Muscle of leg (tissue), 16 donors: ENCODE results near the gene FADS6. TPM values are rescaled to one million over a fixed set of nuclear protein-coding genes. Genes with fewer than 3 reads are reported as not detected.

Experiments
- DNase-seq: peaks from one replicate; pipeline ENCODE4 v3.0.0; 2013
- H3K27ac ChIP-seq: one replicate; pipeline ENCODE4 v1.5.1; 2013; ENCODE audit warnings: mild to moderate bottlenecking, low read length, control low read depth
- H3K27me3 ChIP-seq: one replicate; pipeline ENCODE4 v1.6.1; 2013; ENCODE audit warnings: low read length; ENCODE audit not compliant: control insufficient read depth, insufficient read depth
- H3K36me3 ChIP-seq: one replicate; pipeline ENCODE4 v1.6.1; 2013; ENCODE audit warnings: low read length; ENCODE audit not compliant: control insufficient read depth, insufficient read depth
- H3K4me1 ChIP-seq: one replicate; pipeline ENCODE4 v1.6.1; 2013; ENCODE audit warnings: low read length; ENCODE audit not compliant: control insufficient read depth, insufficient read depth
- H3K4me3 ChIP-seq: one replicate; pipeline ENCODE4 v1.5.1; 2013; ENCODE audit warnings: low read length, control low read depth
- H3K9me3 ChIP-seq: replicated peaks from 2 replicates; pipeline ENCODE4 v1.6.1; 2013; ENCODE audit warnings: low read depth, low read length; ENCODE audit not compliant: control insufficient read depth
- WGBS: methylation state at CpG from one replicate; pipeline ENCODE4 v1.1.5; 2013; ENCODE audit warnings: missing lambda C conversion rate; ENCODE audit not compliant: insufficient coverage; 5-methylcytosine and 5-hydroxymethylcytosine counted together
- long read RNA-seq, 11 donors: transcript quantifications; one replicate each; lab custom pipeline, GENCODE V29; 2026
- polyA plus RNA-seq, 8 donors: library from polyadenylated mRNA; unstranded; fragments of 120-200 nt; gene quantifications; one replicate each; pipeline versions ENCODE4 v1.2.1 to v1.2.3, GENCODE V29; 2013; ENCODE audit warnings: inconsistent platforms in 1 of 8, low replicate concordance in 1 of 8; ENCODE audit not compliant: insufficient read length in 8 of 8, insufficient read depth in 1 of 8
- total RNA-seq: library from RNA; stranded (reverse); fragments of 120-200 nt; gene quantifications from one replicate; pipeline ENCODE4 v1.2.4, GENCODE V29; 2013

FADS6 gene, protein sequence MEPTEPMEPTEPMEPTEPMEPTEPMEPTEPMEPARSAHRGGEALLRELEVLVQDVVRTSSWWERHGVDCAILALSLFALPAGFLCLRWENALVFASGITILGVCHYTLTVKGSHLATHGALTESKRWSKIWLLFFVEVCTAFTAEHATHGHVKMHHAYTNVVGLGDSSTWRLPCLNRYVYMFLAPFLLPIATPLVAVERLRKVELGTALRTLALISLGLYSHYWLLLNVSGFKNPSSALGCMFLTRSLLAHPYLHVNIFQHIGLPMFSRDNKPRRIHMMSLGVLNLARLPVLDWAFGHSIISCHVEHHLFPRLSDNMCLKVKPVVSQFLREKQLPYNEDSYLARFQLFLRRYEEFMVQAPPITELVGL
- total RNA-seq (not detected), polyA plus RNA-seq (under 1 TPM in 5 of 8 donors, not detected in 3; 0.07 to 0.56 (median 0.09) TPM)
- long read RNA-seq, donor 1 = 0 reads
- long read RNA-seq, donor 2 = 0 reads
- long read RNA-seq, donor 3 = 0 reads
- long read RNA-seq, donor 4 = 0 reads
- long read RNA-seq, donor 5 = 0 reads
- long read RNA-seq, donor 6 = 0 reads
- long read RNA-seq, donor 7 = 0 reads
- long read RNA-seq, donor 8 = 0 reads
- long read RNA-seq, donor 9 = 0 reads
- long read RNA-seq, donor 10 = 0 reads
- long read RNA-seq, donor 11 = 0 reads

DNA sequence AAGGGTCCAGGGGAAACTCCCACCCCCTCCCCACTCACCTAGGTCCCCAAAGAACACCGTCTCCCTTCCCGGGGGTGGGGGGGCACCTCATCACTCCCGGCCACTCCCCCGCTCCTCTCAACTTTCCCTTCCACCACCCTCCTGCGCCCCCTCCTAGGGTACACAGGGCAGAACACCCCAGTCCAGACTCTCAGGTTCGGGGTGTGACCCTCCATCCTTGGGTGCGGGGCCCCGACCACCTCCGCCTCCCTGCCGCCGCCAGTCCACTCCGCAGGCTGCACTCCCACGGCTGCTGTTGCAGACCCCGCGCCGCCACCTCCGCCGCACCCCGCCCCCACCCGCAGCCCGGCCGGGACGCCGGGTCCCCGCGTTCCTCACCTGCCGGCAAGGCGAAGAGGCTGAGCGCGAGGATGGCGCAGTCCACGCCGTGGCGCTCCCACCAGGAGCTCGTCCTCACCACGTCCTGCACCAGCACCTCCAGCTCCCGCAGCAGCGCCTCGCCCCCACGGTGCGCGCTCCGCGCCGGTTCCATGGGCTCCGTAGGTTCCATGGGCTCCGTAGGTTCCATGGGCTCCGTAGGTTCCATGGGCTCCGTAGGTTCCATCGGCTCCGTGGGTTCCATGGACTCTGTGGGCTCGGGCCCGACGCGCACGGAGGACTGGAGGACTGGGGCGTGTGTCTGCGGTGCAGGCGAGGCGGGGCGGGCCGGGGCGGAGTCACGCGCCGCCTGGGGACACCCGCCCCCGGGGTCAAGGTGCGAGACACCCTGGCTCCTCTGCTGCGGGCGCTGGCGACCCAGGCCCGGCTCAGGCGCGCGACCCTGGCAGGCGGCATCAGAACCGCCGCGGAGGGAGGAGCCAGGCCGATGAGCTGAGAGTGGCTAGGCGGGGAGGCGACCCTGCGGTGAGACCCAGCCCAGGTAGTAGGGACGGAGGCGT lies at the start of gene FADS6:
TSS of gene FADS6 (minus strand) at position 660 of the 938 bp plus-strand sequence. CDS start at position 622, 38 bp downstream.
- no peak within 1 kb of the TSS for H3K27ac ChIP-seq
- WGBS = 2% methylated on average over 84 of the region's 86 CpGs
- peaks cover 78% of the 10 kb centered on the region for H3K27me3 ChIP-seq
- no peak within 1 kb of the TSS for H3K4me3 ChIP-seq
- no peak for DNase-seq
- no peaks in the 10 kb centered on the region for H3K36me3 ChIP-seq
- no peaks in the 10 kb centered on the region for H3K9me3 ChIP-seq
- H3K4me1 ChIP-seq = no peaks in the 10 kb centered on the region

DNA sequence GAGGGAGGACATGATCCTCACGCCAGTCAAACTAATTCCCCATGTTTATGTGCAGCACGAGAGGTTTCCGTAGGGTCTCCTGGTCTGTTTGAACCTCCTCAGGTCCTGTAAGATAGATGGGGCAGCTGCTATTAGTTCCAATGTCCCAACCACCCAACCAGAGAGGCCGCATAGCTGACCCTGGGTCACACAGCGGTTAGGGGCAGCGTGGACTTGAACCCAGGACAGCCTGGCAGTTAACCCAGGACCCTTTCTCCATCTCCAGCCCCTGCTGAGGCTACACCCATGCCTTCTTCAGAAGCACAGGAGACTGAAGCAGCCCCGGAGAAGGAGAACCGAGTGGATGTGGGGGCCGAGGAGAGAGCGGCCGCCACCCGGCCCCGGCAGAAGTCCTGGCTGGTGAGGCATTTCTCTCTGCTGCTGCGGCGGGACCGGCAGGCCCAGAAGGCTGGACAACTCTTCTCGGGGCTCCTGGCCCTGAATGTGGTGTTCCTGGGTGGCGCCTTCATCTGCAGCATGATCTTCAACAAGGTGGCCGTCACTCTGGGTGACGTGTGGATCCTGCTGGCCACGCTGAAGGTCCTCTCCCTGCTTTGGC lies 47.8 kb upstream of the FADS6 start:
- Histone ChIP-seq H3K36me3 (no peaks in the 10 kb centered on the region), H3K27ac (no peak overlapping the region), H3K9me3 (no peaks in the 10 kb centered on the region), H3K27me3 (peaks cover 69% of the 10 kb centered on the region), H3K4me1 (no peaks in the 10 kb centered on the region), H3K4me3 (no peak overlapping the region)
- no peak for DNase-seq
- WGBS = 82% methylated on average over 13 of the region's 21 CpGs

DNA sequence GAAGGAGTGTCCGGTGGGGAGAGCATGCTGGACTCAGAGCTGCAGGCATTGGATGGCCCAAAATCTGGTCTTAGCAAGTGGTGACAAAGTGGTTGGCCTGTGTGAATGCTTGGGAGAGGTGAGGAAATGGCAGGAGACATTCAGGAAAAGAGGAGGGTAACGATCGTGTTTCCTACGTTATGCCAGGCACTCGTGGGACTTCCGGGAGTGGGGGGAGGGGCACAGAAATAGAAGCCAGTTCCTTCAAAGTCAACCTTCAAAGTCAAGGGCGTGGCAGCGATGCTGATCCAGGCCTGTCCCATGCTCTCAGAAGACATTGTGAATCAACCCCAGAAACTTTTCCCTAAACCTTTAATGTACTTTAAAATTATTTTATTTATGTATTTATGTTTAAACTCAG lies 46.1 kb upstream of the FADS6 start:
- no peak for DNase-seq
- Histone ChIP-seq H3K36me3 (no peaks in the 10 kb centered on the region), H3K27me3 (peaks cover 79% of the 10 kb centered on the region), H3K9me3 (no peaks in the 10 kb centered on the region), H3K27ac (no peak overlapping the region), H3K4me1 (peaks cover 5% of the 10 kb centered on the region), H3K4me3 (no peak overlapping the region)
- WGBS = 46% methylated on average over 6 of the region's 8 CpGs

DNA sequence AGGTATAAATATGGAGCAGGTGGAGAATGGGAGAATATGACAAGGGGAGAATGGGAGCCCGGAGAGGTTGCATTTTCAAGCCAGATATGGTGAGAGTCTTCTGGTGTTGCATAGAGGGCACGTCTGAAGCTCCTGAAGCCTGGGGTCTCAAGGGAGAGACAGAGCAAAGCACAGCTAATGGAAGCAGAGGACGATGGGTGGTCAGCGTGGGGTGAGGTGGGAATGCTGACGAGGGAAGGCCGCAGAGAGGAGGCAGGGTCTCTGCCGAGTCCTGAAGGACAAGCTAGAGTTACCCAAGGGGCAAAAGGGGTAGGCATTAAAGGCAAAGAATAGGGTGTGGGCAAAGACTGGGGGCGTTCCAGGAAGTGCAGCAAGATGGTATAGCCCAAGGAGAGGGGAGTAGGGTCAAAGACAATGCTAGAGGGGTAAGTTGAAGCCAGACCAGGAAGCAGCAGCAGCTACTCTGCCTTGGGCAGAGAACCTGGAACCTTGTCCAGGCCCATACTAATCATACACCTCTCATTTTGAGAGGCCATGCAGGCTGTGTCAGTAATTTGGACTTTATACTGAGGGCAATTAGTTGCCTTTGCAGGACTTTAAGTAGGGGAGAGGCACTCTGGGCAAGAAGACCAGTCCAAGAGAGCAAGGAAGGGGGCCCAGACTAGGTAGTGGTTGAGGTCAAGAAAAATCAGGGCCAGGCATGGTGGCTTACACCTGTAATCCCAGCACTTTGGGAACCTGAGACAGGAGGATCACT lies 44.9 kb upstream of the FADS6 start:
- DNase-seq = no peak
- Histone ChIP-seq H3K4me1 (peaks cover 5% of the 10 kb centered on the region), H3K9me3 (no peaks in the 10 kb centered on the region), H3K27me3 (peaks cover 83% of the 10 kb centered on the region), H3K36me3 (no peaks in the 10 kb centered on the region), H3K27ac (no peak overlapping the region), H3K4me3 (no peak overlapping the region)
- WGBS = 53% methylated on average over 8 of the region's 8 CpGs

DNA sequence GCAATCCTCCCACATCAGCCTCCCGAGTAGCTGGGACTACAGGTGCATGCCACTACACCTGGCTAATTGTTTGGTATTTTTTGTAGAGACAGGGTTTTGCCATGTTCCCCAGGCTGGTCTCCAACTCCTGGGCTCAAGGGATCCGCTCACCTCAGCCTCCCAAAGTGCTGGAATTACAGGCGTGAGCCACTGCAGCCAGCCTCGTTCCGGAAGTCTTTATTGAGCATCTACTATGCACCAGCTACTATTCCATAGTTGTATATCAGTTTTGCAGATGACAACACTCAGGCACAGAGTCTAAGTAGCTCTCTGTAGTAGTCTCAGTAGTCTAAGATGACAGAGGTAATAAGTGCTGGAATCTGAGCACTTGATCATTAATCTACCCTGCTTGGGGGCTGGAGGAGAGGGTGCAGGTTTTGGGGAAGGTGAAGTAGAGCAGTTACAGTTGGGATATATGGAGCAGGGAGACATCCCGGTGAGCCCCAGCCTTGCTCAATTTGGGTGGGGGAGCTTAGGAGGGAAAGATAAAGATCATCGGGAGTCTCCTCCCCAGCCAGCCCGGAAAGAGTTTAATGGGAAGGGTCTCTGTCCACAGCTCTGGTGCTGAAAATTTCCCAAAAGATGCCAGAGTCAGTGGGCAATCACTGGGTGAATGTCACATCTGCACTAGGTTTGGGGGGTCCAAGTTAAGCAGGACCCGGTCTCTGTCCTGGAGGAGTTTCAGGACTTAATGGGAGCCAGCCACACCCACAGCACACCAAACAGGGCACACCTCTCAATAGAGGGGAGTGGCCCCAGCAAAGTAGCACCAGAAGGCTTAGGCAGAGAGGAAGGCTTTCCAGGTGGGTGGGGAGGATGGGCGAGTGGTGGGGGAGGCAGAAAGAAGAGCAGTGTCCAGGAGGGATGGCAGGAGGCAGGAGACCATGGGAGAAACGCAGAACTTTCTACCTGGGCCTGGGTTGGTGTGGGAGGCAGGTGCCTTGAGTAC lies 43.9 kb upstream of the FADS6 start:
- no peaks in the 10 kb centered on the region for H3K36me3 ChIP-seq
- no peaks in the 10 kb centered on the region for H3K9me3 ChIP-seq
- peaks cover 5% of the 10 kb centered on the region for H3K4me1 ChIP-seq
- peaks cover 88% of the 10 kb centered on the region for H3K27me3 ChIP-seq
- H3K27ac ChIP-seq = no peak overlapping the region
- DNase-seq = no peak
- 24% methylated on average over 6 of the region's 11 CpGs for WGBS
- H3K4me3 ChIP-seq = no peak overlapping the region

DNA sequence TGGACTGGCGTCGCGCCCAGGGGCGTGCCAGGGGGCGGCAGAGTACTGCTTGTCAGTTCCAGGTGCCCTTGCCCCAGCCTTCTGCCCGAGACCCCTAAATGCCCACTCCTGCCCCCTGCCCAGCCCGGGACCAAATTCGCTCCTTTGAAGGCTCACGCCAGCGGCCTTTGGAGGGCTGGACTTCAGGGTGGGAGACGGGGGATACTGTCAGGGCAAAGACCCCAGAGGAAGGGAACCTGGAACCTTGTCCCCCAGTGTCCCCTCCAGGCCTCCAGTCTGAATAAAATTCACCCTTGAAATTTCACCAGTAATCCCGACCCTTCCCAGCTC lies 43.0 kb upstream of the FADS6 start:
- WGBS = 20% methylated on average over 11 of the region's 12 CpGs
- Histone ChIP-seq H3K4me1 (peaks cover 5% of the 10 kb centered on the region), H3K27me3 (peaks cover 90% of the 10 kb centered on the region), H3K4me3 (no peak overlapping the region), H3K9me3 (no peaks in the 10 kb centered on the region), H3K36me3 (no peaks in the 10 kb centered on the region), H3K27ac (no peak overlapping the region)
- no peak for DNase-seq

DNA sequence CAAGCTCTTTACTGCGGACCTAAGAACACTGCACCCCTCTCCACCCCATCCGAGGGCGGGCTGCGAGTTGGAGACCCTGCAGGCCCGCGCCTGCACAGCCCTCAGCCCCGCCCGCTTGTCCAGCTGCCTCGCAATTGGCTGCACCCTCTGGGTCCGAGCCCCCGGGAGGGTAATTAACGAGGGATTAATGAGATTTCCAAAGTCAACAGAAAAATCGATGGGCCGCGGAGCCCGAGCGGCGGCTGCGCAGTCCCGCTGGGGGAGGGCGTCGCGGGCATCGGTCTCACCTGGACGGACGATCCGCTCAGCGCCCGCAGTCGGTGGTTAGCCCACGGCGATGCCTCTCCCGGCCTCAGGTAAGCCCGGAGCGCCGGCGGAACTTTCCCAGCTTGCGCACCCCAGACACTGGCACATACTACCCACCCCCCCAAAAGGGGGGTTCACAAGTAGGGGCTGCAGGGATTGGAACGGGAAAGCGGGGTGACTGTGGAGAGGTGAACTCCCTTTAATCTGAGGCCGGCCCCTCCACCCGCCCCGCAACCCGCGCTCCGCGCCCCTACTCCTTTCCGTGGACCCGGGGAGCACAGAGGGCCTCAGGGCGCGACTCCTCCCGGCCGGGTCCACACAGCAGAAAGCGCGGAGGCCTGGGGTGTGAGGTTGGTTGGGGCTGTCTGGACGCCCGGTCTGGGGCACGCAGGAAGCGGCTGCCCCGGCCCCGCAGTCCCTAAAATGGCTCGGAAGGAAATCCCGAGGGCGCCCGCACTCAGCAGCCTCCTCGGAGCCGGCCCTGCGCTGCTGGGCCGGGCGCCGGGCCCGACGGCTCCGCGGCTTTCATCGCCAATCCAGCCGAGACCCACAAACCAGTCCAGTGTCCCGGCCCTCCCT lies 42.4 kb upstream of the FADS6 start, which contains the start of gene OTOP3:
TSS of gene OTOP3 (plus strand) at position 314 of the 885 bp plus-strand sequence. CDS start at position 338, 24 bp downstream.
- H3K4me1 ChIP-seq = peaks cover 5% of the 10 kb centered on the region
- no peaks in the 10 kb centered on the region for H3K36me3 ChIP-seq
- no peak within 1 kb of the TSS for H3K4me3 ChIP-seq
- WGBS = 2% methylated on average over 63 of the region's 78 CpGs
- peaks cover 90% of the 10 kb centered on the region for H3K27me3 ChIP-seq
- H3K9me3 ChIP-seq = no peaks in the 10 kb centered on the region
- no peak within 1 kb of the TSS for H3K27ac ChIP-seq
- no peak for DNase-seq

DNA sequence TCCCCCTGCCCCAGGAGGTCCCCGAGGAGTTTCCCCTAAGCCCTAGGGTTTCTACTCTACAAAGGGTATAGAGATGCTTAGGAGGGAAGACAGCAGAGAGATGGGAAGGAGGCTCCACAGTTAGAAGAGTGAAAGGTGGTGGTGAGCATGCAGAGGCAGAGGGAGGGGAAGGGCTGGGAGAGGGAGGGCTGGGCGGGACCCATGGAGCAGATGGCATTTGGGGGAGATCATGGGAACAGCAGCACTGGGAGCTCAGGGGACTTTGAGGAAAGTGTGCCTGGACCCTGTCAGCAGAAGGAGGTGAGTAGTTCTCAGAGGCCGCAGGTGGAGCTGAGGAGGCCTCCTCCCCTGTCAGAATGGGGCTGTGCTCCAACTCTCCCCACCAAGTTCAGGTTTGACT lies 41.6 kb upstream of the FADS6 start:
- Histone ChIP-seq H3K36me3 (no peaks in the 10 kb centered on the region), H3K9me3 (no peaks in the 10 kb centered on the region), H3K4me1 (peaks cover 5% of the 10 kb centered on the region), H3K27me3 (peaks cover 86% of the 10 kb centered on the region), H3K27ac (no peak overlapping the region), H3K4me3 (no peak overlapping the region)
- no peak for DNase-seq
- WGBS = 13% methylated on average over 1 of the region's 3 CpGs
